ENCODE measurements around the gene SMARCA5. TPM values are rescaled to one million over a fixed set of nuclear protein-coding genes. Genes with fewer than 3 reads are reported as not detected.

The SMARCA5 gene
- total RNA-seq, 5 donors from 2014 or later (not counting 1 experiment from before 2014, with no cell fraction given): 43.4 to 56.4 (median 47.1) TPM

DNA sequence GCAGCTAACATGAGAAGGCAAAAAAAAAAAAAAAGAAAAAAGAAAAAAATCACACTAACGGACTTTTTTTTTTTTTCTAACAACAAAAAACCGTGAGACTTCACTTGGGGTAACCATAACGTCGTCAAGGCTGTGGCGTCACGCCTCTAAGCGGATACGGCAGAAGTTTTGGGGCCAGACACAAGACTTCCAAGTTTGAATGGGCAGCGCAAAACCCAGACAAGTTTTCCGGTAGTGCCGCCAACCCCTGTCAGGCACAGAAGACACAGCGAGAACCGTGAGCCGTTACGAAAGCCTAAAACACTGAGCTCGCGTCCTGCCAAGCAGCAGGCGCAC lies 556 bp upstream of the SMARCA5 start:
- peaks cover 33 to 38% (median 37%) of the 10 kb centered on the region in 3 donors for H3K4me1 Mint-ChIP-seq
- POLR2A ChIA-PET: interaction anchor here (0.6 to 1.9 kb wide), 9 partner anchors 13 to 316 kb away, joined by 3 to 13 read pairs (median 9); no protein-coding TSS in a partner anchor

DNA sequence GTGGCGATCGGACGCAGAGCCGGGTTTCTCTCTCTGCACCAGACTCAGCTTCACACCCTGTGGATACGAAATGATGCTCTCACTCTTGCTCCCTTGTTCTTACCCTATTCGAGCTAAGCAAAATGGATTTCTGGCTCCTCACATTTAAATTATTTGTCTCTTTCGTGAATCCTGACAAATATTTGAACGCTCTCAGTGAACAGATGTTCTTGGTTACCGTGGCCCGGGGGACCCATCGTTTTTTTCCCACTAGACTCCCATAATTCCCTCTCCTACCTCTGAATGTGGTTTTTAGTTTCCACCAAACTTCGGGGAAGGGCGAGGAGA lies 630 bp downstream of the SMARCA5 start:
- Histone ChIP-seq H3K9me3 (no peaks in the 10 kb centered on the region), H3K4me3 (ENCODE audit: control insufficient read depth in 1 of 2, extremely low read depth in 1 of 2, low read length in 1 of 2) (peak overlapping the region; percentile 88 to 94), H3K36me3 (ENCODE audit: control insufficient read depth in 2 of 2, extremely low read depth in 1 of 2, insufficient read depth in 1 of 2, low read length in 1 of 2) (peaks cover 0 to 14% of the 10 kb centered on the region in 2 donors), H3K4me1 (ENCODE audit: control insufficient read depth in 1 of 2, extremely low read depth in 1 of 2, insufficient read depth in 2 of 2, low read length in 2 of 2) (peaks cover 14 to 29% of the 10 kb centered on the region in 2 experiments), H3K27me3 (replicated peaks in 1 of 2; ENCODE audit: control insufficient read depth in 2 of 2, extremely low read depth in 1 of 2, insufficient read depth in 2 of 2, low read length in 1 of 2) (peaks cover 2 to 9% of the 10 kb centered on the region in 2 experiments), H3K27ac (ENCODE audit: low read length) (peak overlapping the region; percentile 97)
- DNase-seq (no peak), ATAC-seq (replicated peaks in 1 of 4) (no peak)
- peaks cover 43 to 50% (median 47%) of the 10 kb centered on the region in 3 donors for H3K4me1 Mint-ChIP-seq
- H3K4me3 Mint-ChIP-seq: peak overlapping the region; percentile 97 to 98 (median 98)
- no peaks in the 10 kb centered on the region for H3K9me3 Mint-ChIP-seq
- 1% methylated on average over 7 of the region's 13 CpGs for WGBS (ENCODE audit: insufficient coverage)
- peaks cover 24% of the 10 kb centered on the region for H3K36me3 Mint-ChIP-seq
- H3K27me3 Mint-ChIP-seq: no peaks in the 10 kb centered on the region
- POLR2A ChIA-PET: interaction anchor here (0.6 to 1.9 kb wide), 9 partner anchors 9 to 1740 kb away, joined by 3 to 11 read pairs (median 3); no protein-coding TSS in a partner anchor
- H3K27ac Mint-ChIP-seq: peak overlapping the region; percentile 99 to 100
- CTCF ChIA-PET: interaction anchor here (0.9 to 1.8 kb wide), 3 partner anchors 33 to 45 kb away, joined by 3 to 4 read pairs (median 4); no protein-coding TSS in a partner anchor

More for the DNA sequence above, 556 bp upstream of the SMARCA5 start:
- no peaks in the 10 kb centered on the region for H3K27me3 Mint-ChIP-seq
- Histone ChIP-seq H3K4me1 (ENCODE audit: control insufficient read depth in 1 of 2, extremely low read depth in 1 of 2, insufficient read depth in 2 of 2, low read length in 2 of 2) (peaks cover 14 to 29% of the 10 kb centered on the region in 2 experiments), H3K27ac (ENCODE audit: low read length) (peak overlapping the region; percentile 97), H3K4me3 (ENCODE audit: control insufficient read depth in 1 of 2, extremely low read depth in 1 of 2, low read length in 1 of 2) (peak overlapping the region; percentile 88 to 94), H3K27me3 (replicated peaks in 1 of 2; ENCODE audit: control insufficient read depth in 2 of 2, extremely low read depth in 1 of 2, insufficient read depth in 2 of 2, low read length in 1 of 2) (peaks cover 2 to 9% of the 10 kb centered on the region in 2 experiments), H3K36me3 (ENCODE audit: control insufficient read depth in 2 of 2, extremely low read depth in 1 of 2, insufficient read depth in 1 of 2, low read length in 1 of 2) (peaks cover 0 to 7% of the 10 kb centered on the region in 2 donors), H3K9me3 (no peaks in the 10 kb centered on the region)
- H3K27ac Mint-ChIP-seq: peak overlapping the region; percentile 99 to 100
- DNase-seq (peak in 15 of 35 experiments; percentile 80 to 96 (median 85)), ATAC-seq (replicated peaks in 1 of 4) (peak; percentile 39 to 67 (median 45))
- H3K4me3 Mint-ChIP-seq: peak overlapping the region; percentile 97 to 98 (median 98)
- under 1% methylated on average over 17 of the region's 18 CpGs for WGBS (ENCODE audit: insufficient coverage)
- CTCF ChIA-PET: interaction anchor here in 1 of 2 donors (1.0 to 1.8 kb wide), 2 partner anchors 46 to 328 kb away, joined by 3 to 4 read pairs; no protein-coding TSS in a partner anchor
- H3K36me3 Mint-ChIP-seq: peaks cover 19% of the 10 kb centered on the region
- H3K9me3 Mint-ChIP-seq: no peaks in the 10 kb centered on the region

DNA sequence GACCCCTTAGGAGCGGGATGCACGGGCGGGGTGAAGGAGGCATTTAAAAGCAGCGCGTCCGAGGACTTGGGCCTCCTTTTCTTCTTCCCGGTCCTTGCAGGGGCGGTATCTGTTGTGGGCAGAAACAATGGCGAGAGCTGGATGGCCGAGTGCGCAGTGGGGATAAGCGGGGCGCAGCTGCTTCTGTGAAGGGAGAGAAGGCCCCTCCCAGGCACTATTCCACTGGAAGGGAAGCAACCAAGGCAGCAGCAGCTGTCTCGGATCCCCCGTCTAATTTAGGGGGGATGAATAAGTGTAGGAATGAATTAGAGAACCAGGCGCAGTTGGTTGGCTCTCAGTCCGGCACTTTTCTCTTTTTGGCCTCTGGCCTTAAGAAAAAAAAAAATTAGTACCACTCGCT lies 995 bp downstream of the SMARCA5 start:
- Mint-ChIP-seq H3K9me3 (no peaks in the 10 kb centered on the region), H3K4me1 (peaks cover 46 to 54% (median 51%) of the 10 kb centered on the region in 3 donors), H3K36me3 (peaks cover 27% of the 10 kb centered on the region), H3K4me3 (peak overlapping the region; percentile 97 to 98 (median 98)), H3K27me3 (no peaks in the 10 kb centered on the region), H3K27ac (peak overlapping the region; percentile 99 to 100)
- H3K4me1 ChIP-seq (ENCODE audit: control insufficient read depth in 1 of 2, extremely low read depth in 1 of 2, insufficient read depth in 2 of 2, low read length in 2 of 2): peaks cover 14 to 29% of the 10 kb centered on the region in 2 experiments
- DNase-seq: peak in 9 of 35 experiments; percentile 1 to 25 (median 7)
- ChIA-PET POLR2A (interaction anchor here (0.6 to 1.9 kb wide), 8 partner anchors 8 to 1741 kb away, joined by 3 to 11 read pairs (median 4); no protein-coding TSS in a partner anchor), CTCF (interaction anchor here (0.6 to 1.8 kb wide), 4 partner anchors 33 to 190 kb away, joined by 3 to 4 read pairs (median 4); no protein-coding TSS in a partner anchor)
- 0% methylated on average over 11 of the region's 18 CpGs for WGBS (ENCODE audit: insufficient coverage)
- ATAC-seq (replicated peaks in 1 of 4): no peak
- H3K4me3 ChIP-seq (ENCODE audit: control insufficient read depth in 1 of 2, extremely low read depth in 1 of 2, low read length in 1 of 2): peak overlapping the region; percentile 88 to 94
- H3K9me3 ChIP-seq: no peaks in the 10 kb centered on the region
- H3K36me3 ChIP-seq (ENCODE audit: control insufficient read depth in 2 of 2, extremely low read depth in 1 of 2, insufficient read depth in 1 of 2, low read length in 1 of 2): peaks cover 0 to 17% of the 10 kb centered on the region in 2 donors
- peaks cover 2 to 9% of the 10 kb centered on the region in 2 experiments for H3K27me3 ChIP-seq (replicated peaks in 1 of 2; ENCODE audit: control insufficient read depth in 2 of 2, extremely low read depth in 1 of 2, insufficient read depth in 2 of 2, low read length in 1 of 2)
- peak overlapping the region; percentile 97 for H3K27ac ChIP-seq (ENCODE audit: low read length)

DNA sequence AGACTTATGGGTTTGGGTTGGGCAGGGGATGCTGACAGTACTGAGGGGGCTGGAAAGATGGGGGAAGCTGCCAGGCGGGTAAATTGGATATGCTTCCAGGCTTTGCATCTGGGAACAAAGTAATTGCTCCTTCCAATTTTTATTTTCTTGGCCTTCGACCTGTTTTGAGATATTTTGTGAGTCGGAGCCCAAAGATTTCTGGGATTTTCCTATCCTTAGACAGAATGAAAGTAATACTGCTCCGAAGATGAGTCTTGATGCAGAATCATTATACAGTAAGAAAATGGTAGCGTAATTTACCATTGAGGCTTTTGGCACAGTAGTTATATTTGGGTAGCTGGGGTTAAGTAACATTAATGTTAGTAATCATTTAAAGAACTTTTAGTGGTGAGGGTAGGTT lies 1.4 kb downstream of the SMARCA5 start:
- no peaks in the 10 kb centered on the region for H3K27me3 Mint-ChIP-seq
- Histone ChIP-seq H3K4me3 (ENCODE audit: control insufficient read depth in 1 of 2, extremely low read depth in 1 of 2, low read length in 1 of 2) (peak overlapping the region; percentile 88 to 94), H3K27me3 (replicated peaks in 1 of 2; ENCODE audit: control insufficient read depth in 2 of 2, extremely low read depth in 1 of 2, insufficient read depth in 2 of 2, low read length in 1 of 2) (peaks cover 2 to 9% of the 10 kb centered on the region in 2 experiments), H3K27ac (ENCODE audit: low read length) (no peak overlapping the region), H3K36me3 (ENCODE audit: control insufficient read depth in 2 of 2, extremely low read depth in 1 of 2, insufficient read depth in 1 of 2, low read length in 1 of 2) (peaks cover 0 to 21% of the 10 kb centered on the region in 2 donors), H3K4me1 (ENCODE audit: control insufficient read depth in 1 of 2, extremely low read depth in 1 of 2, insufficient read depth in 2 of 2, low read length in 2 of 2) (peaks cover 14 to 29% of the 10 kb centered on the region in 2 experiments), H3K9me3 (no peaks in the 10 kb centered on the region)
- DNase-seq (no peak), ATAC-seq (replicated peaks in 1 of 4) (no peak)
- CTCF ChIA-PET: interaction anchor here in 1 of 2 donors (0.6 kb wide), 1 partner anchor 190 kb away, joined by 3 read pairs; no protein-coding TSS in a partner anchor
- peak overlapping the region; percentile 97 to 98 (median 98) for H3K4me3 Mint-ChIP-seq
- 0% methylated on average over 1 of the region's 5 CpGs for WGBS (ENCODE audit: insufficient coverage)
- peaks cover 32% of the 10 kb centered on the region for H3K36me3 Mint-ChIP-seq
- H3K4me1 Mint-ChIP-seq: peaks cover 51 to 58% (median 55%) of the 10 kb centered on the region in 3 donors
- H3K27ac Mint-ChIP-seq: peak overlapping the region; percentile 24 to 100
- no peaks in the 10 kb centered on the region for H3K9me3 Mint-ChIP-seq
- POLR2A ChIA-PET: interaction anchor here in 1 of 2 donors (1.7 kb wide), 1 partner anchor 44 kb away, joined by 9 read pairs; no protein-coding TSS in a partner anchor

DNA sequence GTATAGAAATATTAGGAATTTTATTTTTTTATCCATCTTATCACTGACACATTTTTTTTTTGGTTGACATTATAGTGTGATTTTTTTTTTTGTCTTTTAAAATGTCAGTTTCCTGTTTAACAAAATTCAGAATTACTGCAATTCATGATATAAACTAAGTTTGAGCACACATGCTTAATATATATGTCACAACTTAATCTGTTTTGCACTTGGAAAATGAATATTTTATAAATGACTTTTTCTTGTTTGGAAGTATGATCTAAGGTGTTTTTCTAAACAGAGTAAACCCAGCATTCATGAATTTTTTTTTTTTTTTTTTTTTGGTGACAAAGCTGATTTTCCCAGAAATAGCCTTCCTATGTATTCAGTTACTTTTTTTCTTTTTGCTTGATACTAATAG lies 2.4 kb downstream of the SMARCA5 start:
- CTCF ChIA-PET: interaction anchor here in 1 of 2 donors (0.8 kb wide), 1 partner anchor 1460 kb away, joined by 5 read pairs; no protein-coding TSS in a partner anchor
- Histone ChIP-seq H3K9me3 (no peaks in the 10 kb centered on the region), H3K36me3 (ENCODE audit: control insufficient read depth in 2 of 2, extremely low read depth in 1 of 2, insufficient read depth in 1 of 2, low read length in 1 of 2) (peaks cover 0 to 26% of the 10 kb centered on the region in 2 donors), H3K4me1 (ENCODE audit: control insufficient read depth in 1 of 2, extremely low read depth in 1 of 2, insufficient read depth in 2 of 2, low read length in 2 of 2) (peaks cover 14 to 29% of the 10 kb centered on the region in 2 experiments), H3K4me3 (ENCODE audit: control insufficient read depth in 1 of 2, extremely low read depth in 1 of 2, low read length in 1 of 2) (no peak overlapping the region), H3K27me3 (replicated peaks in 1 of 2; ENCODE audit: control insufficient read depth in 2 of 2, extremely low read depth in 1 of 2, insufficient read depth in 2 of 2, low read length in 1 of 2) (peaks cover 0 to 9% of the 10 kb centered on the region in 2 experiments), H3K27ac (ENCODE audit: low read length) (no peak overlapping the region)
- Mint-ChIP-seq H3K9me3 (no peaks in the 10 kb centered on the region), H3K27me3 (no peaks in the 10 kb centered on the region), H3K4me1 (peaks cover 61 to 66% (median 64%) of the 10 kb centered on the region in 3 donors), H3K27ac (peak overlapping the region; percentile 37 to 66), H3K36me3 (peaks cover 33% of the 10 kb centered on the region), H3K4me3 (peak overlapping the region; percentile 97 to 98 (median 98))
- POLR2A ChIA-PET: interaction anchor here in 1 of 2 donors (0.6 to 0.7 kb wide), 2 partner anchors 25 to 32 kb away, joined by 3 read pairs; no protein-coding TSS in a partner anchor
- ATAC-seq (replicated peaks in 1 of 4) (no peak), DNase-seq (no peak)

DNA sequence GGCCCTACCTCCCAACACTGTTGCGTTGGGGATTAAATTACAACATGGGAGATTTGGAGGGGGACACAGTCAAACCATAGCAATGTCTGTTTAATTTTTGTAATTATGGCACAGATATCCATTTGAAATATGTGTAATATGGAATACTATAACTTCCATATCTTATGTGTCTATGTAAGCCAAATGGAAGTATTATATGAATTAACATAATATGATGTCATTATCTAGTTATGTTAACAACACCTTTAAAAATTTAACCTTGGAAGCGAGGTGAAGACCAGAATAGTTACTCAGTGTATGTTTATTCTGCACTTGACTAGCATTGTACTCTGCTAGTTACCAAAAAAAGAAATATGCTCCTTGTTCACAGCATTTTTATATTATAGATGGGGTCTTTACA lies 4.3 kb downstream of the SMARCA5 start:
- no peak for ATAC-seq (replicated peaks in 1 of 4)
- no peak overlapping the region for H3K4me3 ChIP-seq (ENCODE audit: control insufficient read depth in 1 of 2, extremely low read depth in 1 of 2, low read length in 1 of 2)
- no peak overlapping the region for H3K4me3 Mint-ChIP-seq
- no CpG with 5 or more reads among the region's 2 CpGs for WGBS (ENCODE audit: insufficient coverage)
- H3K27me3 ChIP-seq (replicated peaks in 1 of 2; ENCODE audit: control insufficient read depth in 2 of 2, extremely low read depth in 1 of 2, insufficient read depth in 2 of 2, low read length in 1 of 2): no peaks in the 10 kb centered on the region
- ChIA-PET POLR2A (interaction anchor here in 1 of 2 donors (0.7 kb wide), 1 partner anchor 34 kb away, joined by 3 read pairs; no protein-coding TSS in a partner anchor), CTCF (interaction anchor here (0.6 to 1.0 kb wide), 2 partner anchors 38 to 41 kb away, joined by 3 read pairs; no protein-coding TSS in a partner anchor)
- H3K27me3 Mint-ChIP-seq: no peaks in the 10 kb centered on the region
- peaks cover 10 to 26% of the 10 kb centered on the region in 2 experiments for H3K4me1 ChIP-seq (ENCODE audit: control insufficient read depth in 1 of 2, extremely low read depth in 1 of 2, insufficient read depth in 2 of 2, low read length in 2 of 2)
- H3K9me3 Mint-ChIP-seq: no peaks in the 10 kb centered on the region
- peak overlapping the region in 1 of 2 donors; percentile 16 for H3K27ac Mint-ChIP-seq
- peaks cover 72 to 80% (median 75%) of the 10 kb centered on the region in 3 donors for H3K4me1 Mint-ChIP-seq
- H3K36me3 ChIP-seq (ENCODE audit: control insufficient read depth in 2 of 2, extremely low read depth in 1 of 2, insufficient read depth in 1 of 2, low read length in 1 of 2): peaks cover 0 to 43% of the 10 kb centered on the region in 2 donors
- peaks cover 45% of the 10 kb centered on the region for H3K36me3 Mint-ChIP-seq
- no peaks in the 10 kb centered on the region for H3K9me3 ChIP-seq
- DNase-seq: no peak
- no peak overlapping the region for H3K27ac ChIP-seq (ENCODE audit: low read length)

Data from T-cell (primary cell).